OCI-LY1 (cell line): ENCODE results near the gene DPP3.

Source experiments
- H2AFZ ChIP-seq: fragments of 200-600 bp; sonication (generic), shearing (Covaris generic); 2 replicates; pipeline ENCODE4 v1.6.0; 2014; ENCODE audit warnings: antibody characterized with exemption, mild to moderate bottlenecking, low read length
- H3F3A ChIP-seq: fragments of 200-600 bp; sonication (generic), shearing (Covaris generic); 2 replicates; pipeline ENCODE4 v1.6.0; 2014; ENCODE audit warnings: mild to moderate bottlenecking, antibody characterized with exemption, low read length, moderate library complexity; ENCODE audit not compliant: insufficient read depth
- H3K27ac ChIP-seq: fragments of 200-600 bp; sonication (generic); 2 replicates; pipeline ENCODE4 v1.5.1; 2014; ENCODE audit warnings: low read length, mixed run types, mild to moderate bottlenecking, low read depth; ENCODE audit not compliant: poor library complexity, severe bottlenecking
- H3K27me3 ChIP-seq: fragments of 200-600 bp; sonication (generic); 2 replicates; pipeline ENCODE4 v1.6.0; 2014; ENCODE audit warnings: antibody characterized with exemption, mild to moderate bottlenecking, low read length, moderate library complexity; ENCODE audit not compliant: insufficient read depth
- H3K36me3 ChIP-seq: fragments of 200-600 bp; sonication (generic); 2 replicates; pipeline ENCODE4 v1.6.1; 2014; ENCODE audit warnings: mild to moderate bottlenecking, antibody characterized with exemption, low read length, moderate library complexity, mixed read lengths; ENCODE audit not compliant: insufficient read depth
- H3K4me1 ChIP-seq: fragments of 200-600 bp; sonication (generic); 2 replicates; pipeline ENCODE4 v1.5.1; 2014; ENCODE audit warnings: mild to moderate bottlenecking, low read length, moderate library complexity; ENCODE audit not compliant: insufficient read depth, severe bottlenecking
- H3K4me2 ChIP-seq: fragments of 200-600 bp; sonication (generic), shearing (Covaris generic); 2 replicates; pipeline ENCODE4 v1.6.1; 2014; ENCODE audit warnings: low read length
- H3K4me3 ChIP-seq: fragments of 200-600 bp; sonication (generic); 2 replicates; pipeline ENCODE4 v1.5.1; 2014; ENCODE audit warnings: low read length, low read depth, mild to moderate bottlenecking, mixed read lengths; ENCODE audit not compliant: poor library complexity, severe bottlenecking
- H3K79me2 ChIP-seq: fragments of 200-600 bp; shearing (Covaris generic); 2 replicates; pipeline ENCODE4 v1.6.1; 2016; ENCODE audit warnings: mixed run types, low read length, mixed read lengths; ENCODE audit not compliant: insufficient read depth
- H3K9ac ChIP-seq: fragments of 200-600 bp; sonication (generic), shearing (Covaris generic); 2 replicates; pipeline ENCODE4 v1.6.1; 2014; ENCODE audit warnings: mild to moderate bottlenecking, low read length, mixed read lengths
- H3K9me2 ChIP-seq: fragments of 200-600 bp; sonication (generic), shearing (Covaris generic); 2 replicates; pipeline ENCODE4 v1.6.1; 2014; ENCODE audit warnings: low read depth, mild to moderate bottlenecking, low read length, mixed read lengths
- H3K9me3 ChIP-seq: fragments of 200-600 bp; shearing (Covaris generic); 2 replicates; pipeline ENCODE4 v1.6.1; 2014; ENCODE audit warnings: low read length, mixed read lengths
- H4K20me1 ChIP-seq: fragments of 200-600 bp; sonication (generic), shearing (Covaris generic); 2 replicates; pipeline ENCODE4 v1.6.0; 2016; ENCODE audit warnings: mild to moderate bottlenecking, low read length; ENCODE audit not compliant: insufficient read depth
- CTCF ChIP-seq: fragments of 200-600 bp; sonication (generic), shearing (Covaris generic); IDR thresholded peaks from 2 replicates; pipeline ENCODE4 v1.5.1; 2017; ENCODE audit warnings: mild to moderate bottlenecking, antibody characterized with exemption, low read length, moderate library complexity, mixed read lengths
- EZH2 ChIP-seq: fragments of 200-600 bp; sonication (generic), shearing (Covaris generic); IDR thresholded peaks from 2 replicates; pipeline ENCODE4 v1.8.0; 2017; ENCODE audit warnings: borderline replicate concordance, mixed run types, mild to moderate bottlenecking, antibody characterized with exemption, low read length, moderate library complexity, mixed read lengths

DPP3 gene

GRCh38 chr11:66530927-66531709 is 50.9 kb downstream of the DPP3 start:
- Histone ChIP-seq H3K79me2 (no peaks in the 10 kb centered on the region), H3F3A (no peaks in the 10 kb centered on the region), H4K20me1 (no peaks in the 10 kb centered on the region), H3K27me3 (no peaks in the 10 kb centered on the region), H3K9ac (no peak overlapping the region), H3K4me2 (no peak overlapping the region), H3K9me3 (no peaks in the 10 kb centered on the region), H2AFZ (no peak overlapping the region), H3K4me1 (no peaks in the 10 kb centered on the region), H3K36me3 (peaks cover 5% of the 10 kb centered on the region; the same call in 1 of the 2 replicates), H3K4me3 (no peak overlapping the region), H3K9me2 (no peaks in the 10 kb centered on the region), H3K27ac (no peak overlapping the region)
- TF ChIP-seq EZH2 (no peak), CTCF (no peak)

GRCh38 chr11:66531841-66532240 is 51.6 kb downstream of the DPP3 start:
- no peak for TF ChIP-seq CTCF
- no peak for TF ChIP-seq EZH2
- Histone ChIP-seq H3K9me2 (no peaks in the 10 kb centered on the region), H3K4me3 (no peak overlapping the region), H3K4me2 (no peak overlapping the region), H4K20me1 (no peaks in the 10 kb centered on the region), H3K27me3 (no peaks in the 10 kb centered on the region), H3F3A (no peaks in the 10 kb centered on the region), H3K36me3 (peaks cover 6% of the 10 kb centered on the region; the same call in 1 of the 2 replicates), H3K9ac (no peak overlapping the region), H3K9me3 (no peaks in the 10 kb centered on the region), H2AFZ (no peak overlapping the region), H3K79me2 (no peaks in the 10 kb centered on the region), H3K4me1 (no peaks in the 10 kb centered on the region), H3K27ac (no peak overlapping the region)

DNA sequence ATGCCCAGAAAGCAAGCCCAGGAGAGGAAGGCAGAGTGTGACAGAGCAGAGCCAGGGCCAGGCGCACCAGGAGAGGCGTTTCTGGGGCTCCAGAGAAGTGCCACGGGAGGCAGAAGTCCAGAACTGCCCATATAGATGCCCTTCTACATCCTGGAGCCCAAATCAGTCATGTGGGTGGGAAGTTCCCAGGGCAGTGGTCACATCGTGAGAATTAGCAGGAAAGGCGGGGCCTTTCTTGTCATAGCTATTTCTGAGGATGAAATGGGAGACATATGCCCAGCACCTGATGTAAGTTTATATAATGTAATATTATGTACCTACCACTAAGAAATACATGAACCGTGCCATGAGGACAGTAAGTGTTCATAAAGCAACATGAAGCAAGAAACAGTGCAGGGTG is 52.5 kb downstream of the DPP3 start:
- Histone ChIP-seq H3K27ac (no peak overlapping the region), H3K4me1 (no peaks in the 10 kb centered on the region), H3K9ac (no peak overlapping the region), H2AFZ (no peak overlapping the region), H4K20me1 (no peaks in the 10 kb centered on the region), H3K36me3 (peaks cover 10% of the 10 kb centered on the region; the same call in 1 of the 2 replicates), H3K9me3 (no peaks in the 10 kb centered on the region), H3K4me3 (no peak overlapping the region), H3F3A (no peaks in the 10 kb centered on the region), H3K27me3 (no peaks in the 10 kb centered on the region), H3K9me2 (no peaks in the 10 kb centered on the region), H3K79me2 (no peaks in the 10 kb centered on the region), H3K4me2 (no peak overlapping the region)
- no peak for TF ChIP-seq EZH2
- no peak for TF ChIP-seq CTCF
